OCI-LY7 (cell line): ENCODE results near the gene AZU1. TPM values are rescaled to one million over a fixed set of nuclear protein-coding genes. Genes with fewer than 3 reads are reported as not detected.

Source experiments
- BruUV-seq: library from RNA; stranded (reverse); fragments of 400-500 nt; replicated peaks from 2 replicates; lab custom pipeline; 2021; lab: Mats Ljungman, UMichigan
- CTCF ChIA-PET: fragments of 300-600 bp; sonication (Branson Sonifier 250); formaldehyde crosslinking; loops from one replicate; lab custom pipeline; 2022; ENCODE audit warnings: antibody characterized with exemption; ENCODE audit not compliant: unreplicated experiment; lab: Charles Lee
- POLR2A ChIA-PET: fragments of 300-600 bp; sonication (Branson Sonifier 250); formaldehyde crosslinking; loops from one replicate; lab custom pipeline; 2022; ENCODE audit warnings: antibody characterized with exemption; lab: Charles Lee
- DNase-seq: peaks from one replicate; pipeline ENCODE4 v3.0.0-alpha.2; 2015; ENCODE audit warnings: low spot score
- H2AFZ ChIP-seq: fragments of 200-600 bp; sonication (generic), shearing (Covaris generic); 2 replicates; pipeline ENCODE4 v1.6.1; 2014; ENCODE audit warnings: mild to moderate bottlenecking, antibody characterized with exemption, low read length, moderate library complexity
- H3K27ac ChIP-seq: fragments of 200-600 bp; sonication (generic); 2 replicates; pipeline ENCODE4 v1.5.1; 2014; ENCODE audit warnings: mixed run types, low read depth, mild to moderate bottlenecking, moderate library complexity, low read length, inconsistent platforms; ENCODE audit not compliant: poor library complexity, severe bottlenecking
- H3K36me3 ChIP-seq: fragments of 200-600 bp; sonication (generic); 2 replicates; pipeline ENCODE4 v1.6.1; 2014; ENCODE audit warnings: mild to moderate bottlenecking, antibody characterized with exemption, low read length, moderate library complexity, mixed read lengths; ENCODE audit not compliant: insufficient read depth
- H3K4me1 ChIP-seq: fragments of 200-600 bp; sonication (generic); 2 replicates; pipeline ENCODE4 v1.5.1; 2014; ENCODE audit warnings: mild to moderate bottlenecking, low read length; ENCODE audit not compliant: insufficient read depth, poor library complexity, severe bottlenecking
- H3K4me2 ChIP-seq: fragments of 200-600 bp; sonication (generic); 2 replicates; pipeline ENCODE4 v1.6.1; 2014; ENCODE audit warnings: mild to moderate bottlenecking, low read length
- H3K4me3 ChIP-seq: fragments of 200-600 bp; sonication (generic); 2 replicates; pipeline ENCODE4 v1.5.1; 2014; ENCODE audit warnings: mild to moderate bottlenecking, low read depth, low read length; ENCODE audit not compliant: poor library complexity, severe bottlenecking
- H3K79me2 ChIP-seq: fragments of 200-600 bp; sonication (generic); 2 replicates; pipeline ENCODE4 v1.6.1; 2016; ENCODE audit warnings: low read depth, mild to moderate bottlenecking, low read length, moderate library complexity, mixed read lengths; ENCODE audit not compliant: insufficient read depth
- H3K9me2 ChIP-seq: fragments of 200-600 bp; sonication (generic); 2 replicates; pipeline ENCODE4 v1.6.1; 2016; ENCODE audit warnings: mild to moderate bottlenecking, low read length, mixed read lengths; ENCODE audit not compliant: insufficient read depth
- H3K9me3 ChIP-seq: fragments of 200-600 bp; sonication (generic); 2 replicates; pipeline ENCODE4 v1.6.1; 2014; ENCODE audit warnings: mild to moderate bottlenecking, mixed run types, low read length, mixed read lengths
- H4K20me1 ChIP-seq: fragments of 200-600 bp; sonication (generic); 2 replicates; pipeline ENCODE4 v1.6.1; 2014; ENCODE audit warnings: mild to moderate bottlenecking, antibody characterized with exemption, low read length, moderate library complexity, mixed read lengths; ENCODE audit not compliant: insufficient read depth
- CTCF ChIP-seq: fragments of 200-600 bp; sonication (generic); conservative IDR thresholded peaks from 2 replicates; pipeline ENCODE4 v1.5.1; 2014; ENCODE audit warnings: mild to moderate bottlenecking, antibody characterized with exemption, low read length, moderate library complexity, mixed read lengths
- EZH2phosphoT487 ChIP-seq: fragments of 200-600 bp; sonication (generic); IDR thresholded peaks from 2 replicates; pipeline ENCODE4 v1.6.1; 2018; ENCODE audit warnings: low read depth, borderline replicate concordance, mild to moderate bottlenecking, mixed run types, antibody characterized with exemption, low read length, moderate library complexity, mixed read lengths
- intact Hi-C: fragments of 100-400 bp; cut with micrococcal nuclease; formaldehyde crosslinking; loops from one replicate; pipeline ENCODE4 v1.10.0; 2022; ENCODE audit not compliant: unreplicated experiment
- total RNA-seq, 2 experiments: library from RNA; depleted of rRNA in 1 of 2; stranded (reverse); fragments of >200 nt in 1 of 2; shearing (Covaris generic) in 1 of 2; gene quantifications; 2 replicates each; pipeline ENCODE4 v1.2.3, GENCODE V29; 2014 to 2022

AZU1 gene
- total RNA-seq, 2 experiments from 2014 or later: not detected

GRCh38 chr19:858284-858683, 30.6 kb downstream of the AZU1 start:
- peaks cover 11% of the 10 kb centered on the region for H3K4me1 ChIP-seq
- H3K36me3 ChIP-seq: no peaks in the 10 kb centered on the region
- DNase-seq: no peak
- no peaks in the 10 kb centered on the region for H3K9me2 ChIP-seq
- ChIA-PET CTCF (no interaction called here), POLR2A (no interaction called here)
- no peaks in the 10 kb centered on the region for H3K79me2 ChIP-seq
- no peak overlapping the region for H3K4me3 ChIP-seq
- no peak overlapping the region for H2AFZ ChIP-seq
- no peak for TF ChIP-seq CTCF
- no peak for TF ChIP-seq EZH2phosphoT487
- no peak overlapping the region for H3K4me2 ChIP-seq
- H3K27ac ChIP-seq: no peak overlapping the region
- H4K20me1 ChIP-seq: no peaks in the 10 kb centered on the region
- H3K9me3 ChIP-seq: no peaks in the 10 kb centered on the region
- no TSS peak for BruUV-seq
- intact Hi-C loops: no loop called here

- Histone ChIP-seq H3K36me3 (no peaks in the 10 kb centered on the region), H3K79me2 (no peaks in the 10 kb centered on the region), H3K4me2 (peak within 1 kb of the TSS; percentile 50; the same call in 1 of the 2 replicates), H3K4me1 (peaks cover 19% of the 10 kb centered on the region), H3K4me3 (peak within 1 kb of the TSS; percentile 44), H3K27ac (no peak within 1 kb of the TSS), H3K9me2 (no peaks in the 10 kb centered on the region), H2AFZ (no peak within 1 kb of the TSS), H3K9me3 (no peaks in the 10 kb centered on the region), H4K20me1 (no peaks in the 10 kb centered on the region)
- POLR2A ChIA-PET: no interaction called here
- TF ChIP-seq EZH2phosphoT487: no peak
- intact Hi-C loops: no loop called here
- no peak for DNase-seq
- BruUV-seq: no TSS peak
- CTCF ChIA-PET: no interaction called here
Measured at GRCh38 chr19:858868-859843, 31.5 kb downstream of the AZU1 start, which contains the start of gene CFD. Gene CFD (plus strand): TSS chr19:859664. CDS start chr19:859690, 26 bp downstream.

- intact Hi-C loops: no loop called here
- CTCF ChIA-PET: no interaction called here
- TF ChIP-seq CTCF: no peak
- TF ChIP-seq EZH2phosphoT487: no peak
- no TSS peak for BruUV-seq
- H4K20me1 ChIP-seq: no peaks in the 10 kb centered on the region
- no peaks in the 10 kb centered on the region for H3K36me3 ChIP-seq
- H3K9me2 ChIP-seq: no peaks in the 10 kb centered on the region
- no peak overlapping the region for H3K27ac ChIP-seq
- POLR2A ChIA-PET: no interaction called here
- no peak overlapping the region for H2AFZ ChIP-seq
- H3K4me3 ChIP-seq: no peak overlapping the region
- peaks cover 31% of the 10 kb centered on the region for H3K4me1 ChIP-seq
- H3K79me2 ChIP-seq: no peaks in the 10 kb centered on the region
- DNase-seq: no peak
- peak overlapping the region; percentile 50; the same call in 1 of the 2 replicates for H3K4me2 ChIP-seq
- no peaks in the 10 kb centered on the region for H3K9me3 ChIP-seq
Measured at GRCh38 chr19:861141-861755, 33.6 kb downstream of the AZU1 start.
